ENCODE data around the gene ANKRD7.
"Not testable (repeated sequence)": the region's sequence is repeated elsewhere in the genome, so short reads cannot be mapped to it uniquely, and the experiment has no call there.

Gene ANKRD7

GRCh38 chr7:118239014-118239413 is 14.5 kb downstream of the ANKRD7 start:
- DNase-seq: no peak

- not testable (repeated sequence) for DNase-seq
Measured at GRCh38 chr7:118240320-118240719, 15.8 kb downstream of the ANKRD7 start.

GRCh38 chr7:118243695-118244094 is 19.2 kb downstream of the ANKRD7 start:
- DNase-seq: no peak

GRCh38 chr7:118245267-118246040 is 20.9 kb downstream of the ANKRD7 start:
- no peak for DNase-seq

GRCh38 chr7:118250860-118251494 is 26.5 kb downstream of the ANKRD7 start:
- no peak for DNase-seq

- no peak for DNase-seq
Measured at GRCh38 chr7:118252087-118252486, 27.6 kb downstream of the ANKRD7 start.

- no peak for DNase-seq
Measured at GRCh38 chr7:118259115-118259514, 34.6 kb downstream of the ANKRD7 start.

- DNase-seq: no peak
Measured at GRCh38 chr7:118264836-118265235, 40.3 kb downstream of the ANKRD7 start.

GRCh38 chr7:118280319-118281012 is 56.0 kb downstream of the ANKRD7 start:
- DNase-seq: no peak

- no peak for DNase-seq
Measured at GRCh38 chr7:118281196-118281595, 56.7 kb downstream of the ANKRD7 start.

- DNase-seq: no peak
Measured at GRCh38 chr7:118285358-118285757, 60.9 kb downstream of the ANKRD7 start.

GRCh38 chr7:118286131-118286530 is 61.6 kb downstream of the ANKRD7 start:
- no peak for DNase-seq

GRCh38 chr7:118288098-118288497 is 63.6 kb downstream of the ANKRD7 start:
- DNase-seq: no peak

- DNase-seq: no peak
Measured at GRCh38 chr7:118289476-118289875, 65.0 kb downstream of the ANKRD7 start.

All from NCI-H2107 (cell line).